ENCODE measurements around the gene ITPRIP.
A peak's percentile ranks its signal among the peaks of the same experiment; 100 is the strongest.

Gene ITPRIP

GRCh38 chr10:104340111-104340526 lies 1.9 kb upstream of the ITPRIP start:
- DNase-seq, result no peak

GRCh38 chr10:104339469-104340110 lies 1.3 kb upstream of the ITPRIP start:
- no peak for DNase-seq

- peak; percentile 42 for DNase-seq
These were observed 712 bp downstream of the ITPRIP start for GRCh38 chr10:104337521-104337984.

GRCh38 chr10:104336821-104337467 lies 1.3 kb downstream of the ITPRIP start:
- DNase-seq, result no peak

GRCh38 chr10:104334965-104335650 lies 3.2 kb downstream of the ITPRIP start:
- no peak for DNase-seq

- DNase-seq, result no peak
These were observed 3.7 kb downstream of the ITPRIP start for GRCh38 chr10:104334561-104334960.

GRCh38 chr10:104333728-104334373 lies 4.4 kb downstream of the ITPRIP start:
- no peak for DNase-seq

- DNase-seq, result peak; percentile 79
These were observed 5.1 kb downstream of the ITPRIP start for GRCh38 chr10:104333032-104333727.

GRCh38 chr10:104332243-104333031 lies 5.8 kb downstream of the ITPRIP start:
- DNase-seq, result no peak

GRCh38 chr10:104331208-104331838 lies 6.9 kb downstream of the ITPRIP start:
- DNase-seq, result no peak

- no peak for DNase-seq
These were observed 7.8 kb downstream of the ITPRIP start for GRCh38 chr10:104330168-104331110.

- no peak for DNase-seq
These were observed 8.5 kb downstream of the ITPRIP start for GRCh38 chr10:104329735-104330134.

- DNase-seq, result peak; percentile 80
These were observed 9.2 kb downstream of the ITPRIP start for GRCh38 chr10:104328896-104329710.

- DNase-seq, result no peak
These were observed 9.7 kb downstream of the ITPRIP start for GRCh38 chr10:104328646-104328895.

- DNase-seq, result no peak
These were observed 10.3 kb downstream of the ITPRIP start for GRCh38 chr10:104327745-104328645.

- no peak for DNase-seq
These were observed 11.2 kb downstream of the ITPRIP start for GRCh38 chr10:104326991-104327610.

- DNase-seq, result no peak
These were observed 12.5 kb downstream of the ITPRIP start for GRCh38 chr10:104325436-104326435.
